C4-2B (cell line): ENCODE results near the gene PAK4.
A peak's percentile ranks its signal among the peaks of the same experiment; 100 is the strongest.

Experiments used
- H3K27ac ChIP-seq: fragments of 450-650 bp; 2 replicates; pipeline ENCODE4 v1.5.1; 2017
- ZFX ChIP-seq: fragments of 450-650 bp; IDR thresholded peaks from 2 replicates; pipeline ENCODE4 v1.6.1; 2017
- TF ChIP-seq, protein P1 (sequence below): fragments of 450-650 bp; conservative IDR thresholded peaks from 2 replicates; pipeline ENCODE4 v1.5.1; 2017; ENCODE audit warnings: mild to moderate bottlenecking

The PAK4 gene

DNA sequence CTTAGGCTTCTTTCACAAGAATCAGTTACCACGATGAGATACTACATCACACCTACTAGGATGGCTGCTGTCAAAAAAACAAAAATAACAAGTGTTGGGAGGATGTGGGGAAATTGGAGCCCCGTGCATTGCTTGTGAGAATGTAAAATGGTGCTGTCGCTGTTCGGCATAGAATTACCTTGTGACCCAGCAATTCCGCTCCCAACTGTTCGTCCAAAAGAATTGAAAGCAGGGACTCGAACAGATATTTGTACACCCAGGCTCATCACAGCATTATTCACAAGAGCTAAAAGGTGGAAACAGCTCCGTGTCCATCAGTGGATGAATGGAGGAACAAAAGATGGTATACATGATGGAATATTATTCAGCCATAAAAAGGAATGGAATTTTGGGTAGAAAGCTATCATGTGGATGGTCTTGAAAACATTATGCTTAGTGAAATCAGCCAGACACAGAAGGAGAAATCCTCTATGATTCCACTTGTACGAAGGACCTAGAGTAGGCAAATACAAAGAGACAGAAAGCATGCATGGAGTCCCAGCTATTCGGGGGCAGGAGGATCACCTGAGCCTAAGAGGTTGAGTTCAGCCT lies 23.4 kb downstream of the PAK4 start:
- peak overlapping the region; percentile 46; the same call in 1 of the 2 replicates for H3K27ac ChIP-seq
- TF ChIP-seq ZFX, result no peak

DNA sequence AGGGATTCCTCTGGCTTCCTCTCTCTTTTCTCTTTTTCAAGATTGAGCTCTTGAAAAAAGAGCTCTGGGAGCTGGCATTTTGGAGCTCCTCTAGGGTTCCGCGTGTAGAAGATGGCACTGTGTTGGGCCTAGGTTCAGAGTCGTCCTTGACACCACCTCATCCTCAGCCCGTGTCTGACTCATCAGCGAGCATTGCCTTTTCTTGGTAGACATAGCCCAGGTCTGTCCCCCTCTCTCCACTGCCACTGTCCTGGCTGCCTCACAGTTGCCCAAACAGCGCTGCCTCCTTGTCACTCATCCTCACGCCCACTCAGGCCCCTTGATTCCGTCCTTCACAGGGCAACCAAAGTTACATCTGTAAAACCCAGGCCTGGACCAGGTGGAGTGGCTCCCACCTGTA lies 24.6 kb downstream of the PAK4 start:
- peak overlapping the region; percentile 56 for H3K27ac ChIP-seq
- no peak for TF ChIP-seq ZFX
- TF ChIP-seq, protein P1, sequence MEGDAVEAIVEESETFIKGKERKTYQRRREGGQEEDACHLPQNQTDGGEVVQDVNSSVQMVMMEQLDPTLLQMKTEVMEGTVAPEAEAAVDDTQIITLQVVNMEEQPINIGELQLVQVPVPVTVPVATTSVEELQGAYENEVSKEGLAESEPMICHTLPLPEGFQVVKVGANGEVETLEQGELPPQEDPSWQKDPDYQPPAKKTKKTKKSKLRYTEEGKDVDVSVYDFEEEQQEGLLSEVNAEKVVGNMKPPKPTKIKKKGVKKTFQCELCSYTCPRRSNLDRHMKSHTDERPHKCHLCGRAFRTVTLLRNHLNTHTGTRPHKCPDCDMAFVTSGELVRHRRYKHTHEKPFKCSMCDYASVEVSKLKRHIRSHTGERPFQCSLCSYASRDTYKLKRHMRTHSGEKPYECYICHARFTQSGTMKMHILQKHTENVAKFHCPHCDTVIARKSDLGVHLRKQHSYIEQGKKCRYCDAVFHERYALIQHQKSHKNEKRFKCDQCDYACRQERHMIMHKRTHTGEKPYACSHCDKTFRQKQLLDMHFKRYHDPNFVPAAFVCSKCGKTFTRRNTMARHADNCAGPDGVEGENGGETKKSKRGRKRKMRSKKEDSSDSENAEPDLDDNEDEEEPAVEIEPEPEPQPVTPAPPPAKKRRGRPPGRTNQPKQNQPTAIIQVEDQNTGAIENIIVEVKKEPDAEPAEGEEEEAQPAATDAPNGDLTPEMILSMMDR, result no peak

DNA sequence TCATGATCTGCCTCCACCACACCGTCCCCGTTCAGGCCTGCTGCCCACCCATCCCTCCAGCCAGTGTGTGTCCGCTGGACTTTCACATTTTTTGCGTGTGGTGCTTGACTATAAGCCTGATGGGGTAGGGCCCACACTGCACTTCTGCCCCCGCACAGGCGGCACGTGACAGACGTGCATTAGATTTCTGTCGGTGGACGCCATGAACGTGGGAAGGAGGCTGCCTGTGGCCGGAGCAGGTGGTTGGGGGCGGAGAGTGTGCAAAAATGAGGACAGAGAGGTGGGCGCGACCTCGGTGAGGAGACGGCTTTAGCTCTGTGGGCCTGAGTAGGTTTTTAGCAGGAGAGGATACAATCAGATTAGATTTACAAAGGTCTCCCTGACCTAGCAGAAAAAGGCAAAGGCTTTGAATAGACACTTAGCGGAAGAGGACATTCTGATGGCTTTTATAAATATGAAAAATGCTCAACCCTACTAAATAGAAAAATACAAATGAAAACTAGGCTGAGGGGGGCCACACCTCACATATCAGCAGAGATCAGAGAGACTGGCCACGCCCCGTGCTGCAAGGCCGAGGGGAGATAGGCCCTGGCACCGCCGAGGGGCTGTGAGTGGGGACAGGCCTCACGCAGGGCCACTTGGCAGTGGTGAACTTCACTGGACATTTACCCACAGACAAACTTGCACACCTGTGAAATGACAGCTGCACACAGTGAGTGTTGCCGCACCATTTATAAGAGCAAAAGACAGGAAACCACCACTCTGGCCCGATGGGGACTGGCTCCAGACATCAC lies 25.4 kb downstream of the PAK4 start:
- peak overlapping the region; percentile 56; the same call in 1 of the 2 replicates for H3K27ac ChIP-seq
- TF ChIP-seq, protein P1, result no peak
- no peak for TF ChIP-seq ZFX

DNA sequence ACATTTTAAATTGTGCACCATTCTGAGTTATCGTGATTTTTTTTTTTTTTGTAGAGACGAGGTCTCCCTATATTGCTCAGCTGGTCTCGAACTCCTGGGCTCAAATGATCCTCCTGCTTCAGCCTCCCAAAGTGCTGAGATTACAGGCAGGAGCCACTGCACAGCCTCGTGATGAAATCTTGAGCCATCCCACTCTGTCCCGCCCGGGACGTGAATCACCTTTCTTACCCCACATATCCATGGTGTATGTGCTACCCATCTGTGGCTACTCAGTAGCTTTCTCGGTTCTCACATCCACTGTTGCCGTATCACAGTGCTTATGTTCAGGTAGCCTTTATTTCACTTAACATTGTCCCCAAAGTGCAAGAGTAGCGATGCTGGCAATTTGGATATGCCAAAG lies 26.5 kb downstream of the PAK4 start:
- no peak for TF ChIP-seq ZFX
- TF ChIP-seq, protein P1, result no peak

DNA sequence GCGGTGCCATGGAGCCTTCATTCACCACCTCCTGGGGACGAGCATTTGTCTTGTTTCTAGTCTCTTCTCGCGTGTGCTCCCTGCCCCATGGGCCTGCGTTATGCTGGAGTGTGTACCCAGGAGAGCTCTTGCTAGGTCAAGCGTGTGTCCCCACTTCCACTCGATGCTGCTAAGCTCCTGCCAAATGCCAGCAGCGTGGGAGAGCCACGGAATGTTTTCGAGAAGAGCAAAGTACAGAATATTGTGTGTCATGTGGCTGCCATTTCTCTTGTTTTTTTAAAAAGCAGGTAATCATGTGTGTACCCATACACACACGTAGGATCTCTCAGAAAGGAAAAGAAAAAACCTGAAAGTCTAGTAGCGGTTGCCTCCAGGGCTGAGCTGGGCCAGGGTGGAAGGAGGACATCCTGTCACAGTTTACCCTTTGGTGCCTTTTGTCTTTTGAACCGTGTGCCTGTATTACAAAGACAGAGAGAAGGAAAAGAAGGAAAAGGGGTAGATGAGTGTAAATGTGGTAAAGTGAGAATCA lies 28.6 kb downstream of the PAK4 start:
- TF ChIP-seq, protein P1, result no peak
- no peak for TF ChIP-seq ZFX
- H3K27ac ChIP-seq, result peak overlapping the region; percentile 96

More for the DNA sequence above, 26.5 kb downstream of the PAK4 start:
- H3K27ac ChIP-seq, result peak overlapping the region; percentile 56; the same call in 1 of the 2 replicates

DNA sequence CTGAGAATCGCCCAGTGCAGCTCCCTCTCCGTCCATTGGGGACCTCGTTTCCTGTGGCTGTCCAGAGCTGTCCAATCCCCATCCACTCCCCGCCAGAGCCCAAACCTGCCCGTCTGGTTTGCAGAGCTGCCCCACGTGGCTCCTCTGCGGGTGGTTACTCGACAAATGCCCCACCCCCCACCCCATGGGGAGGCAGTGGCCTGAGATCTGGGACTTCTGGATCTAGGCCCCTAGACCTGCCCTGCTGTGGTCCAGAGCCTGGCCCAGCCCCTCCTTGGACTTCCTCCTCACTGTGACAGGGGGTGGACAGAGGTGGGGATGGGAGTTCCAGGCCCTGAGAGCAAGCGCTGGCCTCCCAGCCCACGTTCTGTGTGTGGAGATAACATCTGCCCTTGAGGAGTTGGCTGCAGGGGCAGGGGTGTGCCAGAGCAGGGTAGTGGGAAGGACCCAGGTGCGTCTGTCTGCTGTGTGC lies 29.1 kb downstream of the PAK4 start:
- peak overlapping the region; percentile 96 for H3K27ac ChIP-seq
- TF ChIP-seq, protein P1, result no peak
- no peak for TF ChIP-seq ZFX

DNA sequence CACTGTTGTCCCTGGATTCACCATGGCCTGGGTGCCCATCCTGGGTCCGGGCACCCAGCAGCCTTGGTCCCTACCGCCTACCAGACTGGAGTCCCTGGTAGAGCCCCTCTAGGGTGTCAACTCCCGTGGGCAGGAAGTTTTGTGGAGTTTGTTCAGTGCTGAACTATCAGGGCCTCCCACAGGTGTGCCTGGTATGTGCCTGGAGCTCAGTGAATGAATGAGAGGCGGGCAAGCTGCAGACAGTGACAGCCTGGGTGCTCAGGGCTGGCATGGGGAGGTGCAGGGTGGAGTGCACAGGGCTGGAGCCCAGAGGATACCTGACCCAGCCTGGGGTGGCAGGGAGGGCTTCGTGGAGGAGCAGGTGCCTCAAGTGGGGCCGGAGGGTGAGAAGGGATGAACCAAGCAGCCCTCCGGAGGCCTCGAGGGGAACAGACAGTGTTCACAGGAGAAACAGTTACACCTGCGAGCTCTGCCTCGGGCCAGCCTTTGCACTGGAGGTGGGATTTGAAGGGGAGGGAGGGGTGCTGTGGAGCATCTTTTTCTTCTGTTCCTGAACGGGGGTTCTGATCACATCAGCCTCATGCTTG lies 29.6 kb downstream of the PAK4 start:
- H3K27ac ChIP-seq, result peak overlapping the region; percentile 96
- TF ChIP-seq ZFX, result peak; percentile 20; the same call in 1 of the 2 replicates
- TF ChIP-seq, protein P1, result no peak
